Ureter (tissue), 1 donor: ENCODE measurements around the gene CYB561. TPM values are rescaled to one million over a fixed set of nuclear protein-coding genes. Genes with fewer than 3 reads are reported as not detected.
"Not testable (repeated sequence)": the region's sequence is repeated elsewhere in the genome, so short reads cannot be mapped to it uniquely, and the experiment has no call there.

Experiments
- DNase-seq: peaks from one replicate; pipeline ENCODE4 v3.0.0-alpha.2; 2020; ENCODE audit warnings: low spot score
- total RNA-seq: library from RNA; stranded (reverse); gene quantifications from one replicate; pipeline ENCODE4 v1.2.4, GENCODE V29; 2023
- donor health status: DM: yes; HTN: yes; CAD: no.

CYB561 gene
- total RNA-seq, 1 donor from 2014 or later: 70.8 TPM

DNA sequence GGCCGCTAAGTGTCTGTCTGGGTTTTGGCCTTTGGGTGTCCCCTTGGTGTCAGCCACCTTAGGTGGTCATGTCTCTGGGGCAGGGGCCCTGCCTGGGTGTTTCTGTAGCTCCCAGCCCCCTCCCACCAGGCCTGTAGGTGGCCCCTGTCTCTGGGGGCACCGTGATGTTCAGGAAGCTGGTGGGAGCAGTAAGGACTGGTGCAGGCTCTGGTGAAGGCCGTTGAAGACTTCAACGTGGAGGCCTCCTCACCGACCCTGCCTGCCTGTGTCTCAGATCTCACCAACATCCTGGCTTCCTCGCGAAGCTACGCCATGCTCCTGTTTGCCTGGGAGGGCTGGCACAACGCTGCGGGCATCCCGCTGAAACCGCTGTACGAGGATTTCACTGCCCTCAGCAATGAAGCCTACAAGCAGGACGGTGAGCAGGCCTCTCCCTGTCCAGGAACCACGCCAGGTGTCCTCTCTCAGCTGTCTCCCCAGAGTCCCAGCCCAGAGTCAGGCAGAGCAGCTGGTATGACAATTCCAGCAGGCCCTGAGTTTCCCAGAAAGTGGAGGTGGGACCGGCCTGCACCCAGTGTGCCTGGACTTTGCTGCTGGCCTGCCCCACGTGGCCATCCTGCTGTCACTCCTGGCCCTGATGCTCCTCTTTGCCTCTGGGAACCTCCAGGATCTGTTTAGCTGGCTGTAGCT, 33.5 kb upstream of the CYB561 start:
- no peak for DNase-seq

DNA sequence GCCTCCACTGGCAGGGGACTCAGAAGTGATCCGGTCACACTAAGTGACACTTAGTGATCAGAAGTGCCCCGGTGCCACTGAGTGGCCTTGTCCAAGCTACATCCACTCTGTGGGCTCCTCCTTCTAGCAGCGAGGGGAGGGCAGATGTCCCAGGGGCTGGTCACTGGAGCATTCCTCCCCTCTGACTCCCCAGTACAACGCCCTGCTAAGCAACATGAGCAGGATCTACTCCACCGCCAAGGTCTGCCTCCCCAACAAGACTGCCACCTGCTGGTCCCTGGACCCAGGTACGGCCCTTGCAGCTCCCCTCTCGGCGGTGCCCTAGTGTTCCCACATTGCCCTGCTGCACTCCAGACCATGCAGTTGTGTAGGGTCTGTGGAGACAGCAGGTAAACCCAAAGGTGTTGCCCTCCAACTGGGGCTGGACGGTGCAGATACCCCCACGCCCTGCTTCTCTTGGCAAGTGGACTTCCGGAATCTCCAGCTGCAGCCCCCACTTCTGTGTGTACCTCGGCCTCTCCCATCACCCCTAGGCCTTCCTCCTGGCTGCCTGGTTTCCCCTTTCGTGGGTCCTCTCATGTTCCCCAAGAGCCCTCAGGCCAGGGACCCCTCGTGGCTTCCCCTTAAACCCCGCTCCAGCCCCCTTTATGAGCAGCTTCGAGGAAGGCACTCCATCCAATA, 32.8 kb upstream of the CYB561 start:
- peak; percentile 85 for DNase-seq

DNA sequence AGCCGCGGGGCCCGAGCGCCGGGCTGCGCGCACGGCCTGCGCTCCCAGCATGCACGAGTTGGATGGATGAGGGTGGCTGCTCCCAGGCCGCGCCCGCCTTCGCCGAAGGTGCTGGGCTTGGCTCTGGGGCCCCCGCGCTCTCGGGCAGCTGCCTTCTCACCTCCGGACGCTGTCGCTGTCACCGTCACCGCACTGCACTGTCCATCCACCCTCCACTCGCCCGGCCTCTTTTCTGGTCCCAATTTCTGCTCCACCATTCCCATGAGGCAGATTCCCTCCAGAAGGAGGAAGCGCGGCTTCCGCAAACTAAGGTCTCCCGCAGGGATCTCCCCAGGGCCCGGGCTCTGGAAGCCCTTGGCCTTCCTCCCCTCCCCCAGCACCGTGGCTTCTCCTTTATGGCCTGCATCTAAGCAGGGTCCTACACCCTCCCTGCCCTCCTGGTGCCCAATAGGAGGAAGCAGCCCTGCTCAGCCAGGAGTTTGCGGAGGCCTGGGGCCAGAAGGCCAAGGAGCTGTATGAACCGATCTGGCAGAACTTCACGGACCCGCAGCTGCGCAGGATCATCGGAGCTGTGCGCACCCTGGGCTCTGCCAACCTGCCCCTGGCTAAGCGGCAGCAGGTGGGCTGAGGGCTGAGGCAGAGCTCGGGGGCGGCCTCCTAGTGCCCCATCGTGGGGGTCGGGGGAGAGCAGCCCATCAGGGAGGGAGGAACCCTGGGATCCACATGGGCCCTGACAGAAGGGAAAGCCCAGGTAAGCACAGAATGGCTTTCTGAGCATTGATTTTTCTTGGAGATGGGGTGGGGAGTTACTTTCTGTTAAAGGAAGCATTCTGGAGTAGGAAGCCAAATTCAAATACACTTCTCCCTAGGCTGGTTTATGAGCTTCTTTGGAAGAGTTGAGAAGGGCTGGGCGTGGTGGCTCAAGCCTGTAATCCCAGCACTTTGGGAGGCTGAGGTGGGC, 31.7 kb upstream of the CYB561 start:
- no peak for DNase-seq

- no peak for DNase-seq
Measured at GRCh38 chr17:63476854-63477479, 30.9 kb upstream of the CYB561 start, which contains the start of gene ACE. TSS of gene ACE (plus strand) at chr17:63477061. CDS start at chr17:63477095, 34 bp downstream.

GRCh38 chr17:63476459-63476853, 30.4 kb upstream of the CYB561 start:
- no peak for DNase-seq

DNA sequence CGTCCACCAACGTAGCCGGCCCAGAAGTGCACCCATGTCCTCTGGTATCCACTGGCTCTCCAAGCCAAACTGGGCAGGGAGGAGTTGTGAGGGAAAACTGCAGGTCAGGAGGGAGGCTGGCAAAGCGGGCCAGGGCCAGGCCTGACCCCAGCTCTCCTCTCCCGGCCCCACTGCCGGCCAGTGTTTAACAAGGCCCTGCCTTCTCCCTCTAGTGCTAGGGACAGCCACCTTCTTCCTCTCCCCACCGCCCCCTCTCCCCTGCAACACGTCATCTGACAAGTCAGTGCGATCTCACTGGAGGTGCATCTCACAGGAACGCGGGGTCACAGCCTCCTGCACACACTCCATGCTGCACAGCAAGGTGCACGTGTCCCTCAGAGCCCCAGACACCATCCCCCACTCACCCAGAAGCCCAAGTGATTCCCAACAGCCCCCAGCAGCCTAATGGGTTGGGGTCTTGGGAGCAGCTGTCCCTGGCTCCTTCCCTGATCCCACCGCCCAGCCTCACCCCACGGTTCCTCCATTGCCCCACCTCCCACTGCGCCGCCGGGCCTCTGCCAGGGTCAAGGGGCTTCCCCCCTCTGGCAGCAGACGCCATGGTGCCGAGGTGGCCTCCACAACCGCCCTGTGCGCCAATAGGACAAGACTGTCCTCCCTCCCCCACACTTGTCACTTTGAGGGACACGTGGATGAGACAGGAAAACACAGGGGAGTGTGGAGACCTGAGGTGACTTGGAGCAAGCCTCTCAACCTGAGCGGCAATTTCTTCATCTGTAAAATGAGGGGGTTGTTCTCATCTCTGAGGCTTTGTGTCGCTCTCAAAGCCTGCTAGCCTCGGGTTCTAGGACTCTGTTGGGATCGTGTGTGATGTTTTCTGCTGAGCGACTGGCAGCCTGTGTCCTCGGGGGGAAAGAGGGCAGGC, 29.6 kb upstream of the CYB561 start:
- no peak for DNase-seq

DNA sequence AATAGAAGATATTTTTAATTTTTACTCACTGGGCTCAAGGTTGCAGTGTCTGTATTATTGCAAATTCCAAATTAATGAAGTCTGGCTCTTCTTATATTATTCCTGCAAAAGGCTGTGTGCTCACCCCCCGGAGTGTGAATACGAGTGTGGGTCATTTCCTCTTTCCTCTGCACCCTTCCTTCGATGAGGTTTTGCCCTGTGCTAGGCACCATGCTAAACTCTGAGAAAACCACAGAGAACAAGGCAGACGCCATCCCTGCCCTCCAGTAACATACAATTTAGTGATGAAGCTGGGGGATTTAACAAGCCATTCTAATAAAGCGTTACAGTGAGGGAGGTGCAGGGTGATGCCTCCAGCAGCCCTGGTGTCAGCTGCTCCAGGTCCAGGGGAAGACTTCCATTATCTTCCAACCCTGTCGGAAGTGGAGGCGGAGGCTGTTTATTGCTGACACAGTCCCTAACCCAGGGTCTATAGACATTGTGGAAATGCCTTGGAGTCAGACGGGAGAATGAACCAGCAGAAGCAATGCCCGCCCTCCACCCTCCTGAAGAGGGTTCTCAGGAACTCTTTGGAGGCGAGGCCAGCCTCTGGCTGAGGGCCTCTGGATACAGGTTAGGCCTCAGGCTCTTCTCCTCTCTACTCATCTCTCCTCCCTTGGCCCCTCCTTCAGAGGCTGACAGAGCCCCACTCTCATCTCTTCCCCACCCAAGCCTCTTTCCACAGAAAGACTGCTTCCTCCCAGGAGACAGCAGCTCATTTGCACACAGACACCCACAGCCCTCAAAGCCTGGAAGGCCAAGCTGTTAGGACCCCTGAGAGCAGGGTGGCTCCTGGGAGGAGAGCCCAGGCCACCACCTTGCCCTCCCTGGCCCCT, 28.7 kb upstream of the CYB561 start:
- DNase-seq: no peak

- no peak for DNase-seq
Measured at GRCh38 chr17:63474174-63474573, 28.1 kb upstream of the CYB561 start.

DNA sequence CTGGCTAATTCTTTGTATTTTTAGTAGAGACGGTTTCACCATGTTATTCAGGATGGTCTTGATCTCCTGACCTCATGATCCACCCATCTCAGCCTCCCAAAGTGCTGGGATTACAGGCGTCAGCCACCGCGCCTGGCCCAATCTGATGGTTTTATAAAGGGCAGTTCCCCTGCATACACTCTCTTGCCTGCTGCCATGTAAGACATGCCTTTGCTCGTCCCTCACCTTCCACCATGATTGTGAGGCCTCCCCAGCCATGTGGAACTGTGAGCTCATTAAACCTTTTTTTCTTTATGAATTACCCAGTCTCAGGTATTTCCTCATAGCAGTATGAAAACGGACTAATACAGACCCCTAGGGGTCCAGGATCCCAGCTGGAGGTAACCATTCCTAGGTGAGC, 22.0 kb upstream of the CYB561 start:
- not testable (repeated sequence) for DNase-seq

DNA sequence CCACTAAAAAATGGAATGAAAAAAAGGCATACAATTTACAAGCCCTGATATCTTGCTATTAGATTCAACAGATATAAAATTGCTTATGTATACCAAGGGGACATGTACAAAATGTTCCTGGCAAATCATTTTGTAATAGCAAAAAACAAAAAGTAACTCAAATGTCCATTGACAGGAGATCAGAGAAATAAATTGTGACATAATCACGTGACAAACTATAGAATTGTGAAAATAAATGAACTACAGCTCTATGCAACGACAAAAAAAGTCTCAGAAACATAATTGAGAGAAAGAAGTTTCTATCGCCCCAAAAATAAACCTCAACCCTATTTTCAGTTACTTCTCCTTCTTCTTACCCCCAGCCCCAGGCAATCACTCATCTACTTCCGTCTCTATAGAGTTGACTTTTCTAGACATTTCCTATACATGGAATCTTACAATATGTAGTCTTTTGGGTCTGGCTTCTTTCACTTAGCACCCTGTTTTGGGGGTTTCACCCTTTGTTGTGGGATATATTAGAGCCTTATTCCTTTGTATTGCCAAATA, 18.7 kb upstream of the CYB561 start:
- no peak for DNase-seq

GRCh38 chr17:63463771-63464170, 17.7 kb upstream of the CYB561 start:
- no peak for DNase-seq

GRCh38 chr17:63460018-63460417, 13.9 kb upstream of the CYB561 start:
- DNase-seq: no peak

DNA sequence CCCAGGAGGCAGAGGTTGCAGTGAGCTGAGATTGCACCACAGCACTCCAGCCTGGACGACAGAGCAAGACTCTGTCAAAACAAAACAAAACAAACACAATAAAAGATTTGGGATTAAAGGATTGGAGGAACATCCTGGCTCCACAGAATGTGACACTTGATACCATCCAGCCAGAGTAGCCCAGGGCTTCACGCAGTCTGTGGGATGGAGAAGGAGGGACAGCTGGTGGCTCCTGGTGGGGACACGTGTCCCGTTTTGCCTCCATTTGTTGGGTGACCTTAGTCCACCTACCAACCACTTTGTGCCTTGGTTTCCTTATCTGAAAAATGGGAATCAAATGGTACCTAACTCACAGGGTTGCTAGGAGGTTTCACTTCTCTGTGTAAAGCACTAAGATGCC, 12.4 kb upstream of the CYB561 start:
- DNase-seq: no peak

GRCh38 chr17:63455417-63455816, 9.3 kb upstream of the CYB561 start:
- no peak for DNase-seq

DNA sequence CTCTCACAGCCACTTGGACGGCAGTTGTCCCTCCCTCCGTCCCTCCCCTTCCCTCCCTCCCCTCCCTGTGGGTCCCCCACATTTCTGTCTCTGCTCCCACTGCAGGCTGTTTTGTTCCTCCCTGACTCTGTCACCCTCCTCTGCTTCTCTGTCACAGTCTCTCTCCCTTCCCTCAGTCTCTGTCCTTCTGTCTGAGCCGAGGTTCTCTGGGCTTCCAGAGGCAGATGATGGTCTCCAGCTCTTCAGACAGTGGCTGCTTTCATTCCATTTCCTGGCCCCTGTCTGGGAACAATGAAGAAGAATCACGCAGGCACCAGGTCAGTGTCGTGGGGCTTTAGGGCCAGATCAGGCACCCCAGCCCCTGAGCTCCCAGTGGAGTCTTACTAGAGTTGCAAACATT, 8.8 kb upstream of the CYB561 start:
- no peak for DNase-seq

- DNase-seq: not testable (repeated sequence)
Measured at GRCh38 chr17:63454357-63454756, 8.3 kb upstream of the CYB561 start.

DNA sequence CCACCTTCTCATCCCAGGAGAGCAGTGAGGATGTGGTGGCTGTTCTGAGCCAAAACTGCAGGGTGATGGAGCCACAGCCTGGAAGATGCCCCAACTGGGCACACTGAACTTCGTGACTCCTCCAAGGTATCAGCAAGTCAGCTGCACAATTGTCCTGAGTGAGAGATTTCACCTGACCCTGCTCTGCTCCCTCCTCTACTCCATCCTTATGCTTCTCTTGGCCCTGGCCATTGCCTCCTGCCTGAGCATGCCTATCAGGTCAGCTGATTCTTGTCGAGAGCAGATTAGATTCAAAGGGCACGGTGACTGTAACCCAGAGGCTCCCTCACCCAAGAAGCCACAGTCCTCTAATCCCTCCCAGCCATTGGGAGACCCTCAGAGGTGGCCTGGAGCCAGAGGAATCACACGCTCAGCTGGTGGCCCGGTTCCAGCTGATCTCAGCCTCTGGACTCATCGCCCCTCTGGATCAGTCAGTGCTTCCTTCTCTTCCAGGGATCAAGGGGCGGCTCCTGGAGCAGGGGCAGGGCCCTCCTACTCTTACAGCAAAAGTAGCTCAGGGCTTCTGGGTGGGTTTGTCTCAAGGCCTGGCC, 7.0 kb upstream of the CYB561 start:
- no peak for DNase-seq

GRCh38 chr17:63452046-63452961, 6.2 kb upstream of the CYB561 start:
- no peak for DNase-seq
